ENCODE data around the gene IGFL1. TPM values are rescaled to one million over a fixed set of nuclear protein-coding genes. Genes with fewer than 3 reads are reported as not detected.
"Not testable (repeated sequence)": the region's sequence is repeated elsewhere in the genome, so short reads cannot be mapped to it uniquely, and the experiment has no call there.

IGFL1 gene
- total RNA-seq, 1 donor from 2014 or later = 7.9 TPM

- Histone ChIP-seq H3K36me3 (no peaks in the 10 kb centered on the region), H3K4me1 (peaks cover 17% of the 10 kb centered on the region), H3K4me3 (no peak overlapping the region), H3K27me3 (no peaks in the 10 kb centered on the region), H3K9me3 (no peaks in the 10 kb centered on the region), H3K27ac (no peak overlapping the region)
- intact Hi-C loops (cut with DNase I) = no loop called here
- peak in 1 of 2 donors; percentile 89 for DNase-seq (ENCODE audit: extremely low spot score in 2 of 2)
- TF ChIP-seq POLR2AphosphoS5 (IDR thresholded peaks at IDR 0.05; ENCODE audit: insufficient read depth in 1 of 2, low read depth in 1 of 2) (no peak), POLR2A (IDR thresholded peaks at IDR 0.05) (no peak)
- TF ChIP-seq, protein P1, sequence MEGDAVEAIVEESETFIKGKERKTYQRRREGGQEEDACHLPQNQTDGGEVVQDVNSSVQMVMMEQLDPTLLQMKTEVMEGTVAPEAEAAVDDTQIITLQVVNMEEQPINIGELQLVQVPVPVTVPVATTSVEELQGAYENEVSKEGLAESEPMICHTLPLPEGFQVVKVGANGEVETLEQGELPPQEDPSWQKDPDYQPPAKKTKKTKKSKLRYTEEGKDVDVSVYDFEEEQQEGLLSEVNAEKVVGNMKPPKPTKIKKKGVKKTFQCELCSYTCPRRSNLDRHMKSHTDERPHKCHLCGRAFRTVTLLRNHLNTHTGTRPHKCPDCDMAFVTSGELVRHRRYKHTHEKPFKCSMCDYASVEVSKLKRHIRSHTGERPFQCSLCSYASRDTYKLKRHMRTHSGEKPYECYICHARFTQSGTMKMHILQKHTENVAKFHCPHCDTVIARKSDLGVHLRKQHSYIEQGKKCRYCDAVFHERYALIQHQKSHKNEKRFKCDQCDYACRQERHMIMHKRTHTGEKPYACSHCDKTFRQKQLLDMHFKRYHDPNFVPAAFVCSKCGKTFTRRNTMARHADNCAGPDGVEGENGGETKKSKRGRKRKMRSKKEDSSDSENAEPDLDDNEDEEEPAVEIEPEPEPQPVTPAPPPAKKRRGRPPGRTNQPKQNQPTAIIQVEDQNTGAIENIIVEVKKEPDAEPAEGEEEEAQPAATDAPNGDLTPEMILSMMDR (IDR thresholded peaks at IDR 0.05) = no peak
Observed at GRCh38 chr19:46220038-46220615, 9.4 kb upstream of the IGFL1 start.

- no peak for TF ChIP-seq POLR2A (IDR thresholded peaks at IDR 0.05)
- TF ChIP-seq, protein P1 (IDR thresholded peaks at IDR 0.05) = no peak
- TF ChIP-seq POLR2AphosphoS5 (IDR thresholded peaks at IDR 0.05; ENCODE audit: insufficient read depth in 1 of 2, low read depth in 1 of 2) = no peak
- Histone ChIP-seq H3K27ac (no peak overlapping the region), H3K4me1 (peaks cover 17% of the 10 kb centered on the region), H3K9me3 (no peaks in the 10 kb centered on the region), H3K27me3 (no peaks in the 10 kb centered on the region), H3K36me3 (no peaks in the 10 kb centered on the region), H3K4me3 (no peak overlapping the region)
- intact Hi-C loops (cut with DNase I) = no loop called here
- peak in 1 of 2 donors; percentile 82 for DNase-seq (ENCODE audit: extremely low spot score in 2 of 2)
Observed at GRCh38 chr19:46221152-46221551, 8.4 kb upstream of the IGFL1 start.

DNA sequence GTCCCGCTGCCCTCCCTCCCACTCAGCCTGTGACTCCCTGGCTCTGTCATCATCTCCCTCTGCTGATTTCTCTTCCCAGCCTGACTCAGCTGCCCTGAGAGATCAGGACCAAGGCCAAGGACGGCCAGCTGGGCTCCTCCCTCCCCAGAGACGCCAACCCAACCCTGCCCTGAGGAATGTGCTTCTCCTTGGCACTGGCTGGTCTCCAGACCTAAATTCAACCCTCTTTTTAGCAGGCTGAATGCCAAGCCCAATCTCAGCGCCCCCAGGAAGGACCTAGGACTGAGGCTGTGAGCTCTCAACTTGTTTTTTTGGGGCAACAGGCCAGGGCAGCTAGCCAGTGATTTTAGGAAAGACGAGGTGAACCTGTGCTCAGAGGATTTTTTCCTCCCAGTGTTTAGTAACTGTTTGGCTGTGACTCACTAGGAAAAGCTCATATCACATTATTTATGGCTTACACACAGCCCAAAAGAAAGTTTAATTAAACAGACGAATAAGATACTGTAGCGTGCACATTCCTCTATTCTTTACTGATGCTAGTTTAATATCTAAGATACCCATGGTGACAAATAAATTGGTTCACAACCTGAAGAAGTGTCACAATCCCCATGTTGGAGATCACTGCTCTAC is 7.4 kb upstream of the IGFL1 start:
- H3K27ac ChIP-seq = no peak overlapping the region
- peak in 1 of 2 donors; percentile 67 for TF ChIP-seq POLR2AphosphoS5 (IDR thresholded peaks at IDR 0.05; ENCODE audit: insufficient read depth in 1 of 2, low read depth in 1 of 2)
- TF ChIP-seq, protein P1 (IDR thresholded peaks at IDR 0.05) = no peak
- TF ChIP-seq POLR2A (IDR thresholded peaks at IDR 0.05) = no peak
- H3K4me1 ChIP-seq = peaks cover 23% of the 10 kb centered on the region
- H3K36me3 ChIP-seq = no peaks in the 10 kb centered on the region
- no peaks in the 10 kb centered on the region for H3K27me3 ChIP-seq
- no peak overlapping the region for H3K4me3 ChIP-seq
- peak in 1 of 2 donors; percentile 96 for DNase-seq (ENCODE audit: extremely low spot score in 2 of 2)
- H3K9me3 ChIP-seq = no peaks in the 10 kb centered on the region
- intact Hi-C loops (cut with DNase I) = no loop called here

DNA sequence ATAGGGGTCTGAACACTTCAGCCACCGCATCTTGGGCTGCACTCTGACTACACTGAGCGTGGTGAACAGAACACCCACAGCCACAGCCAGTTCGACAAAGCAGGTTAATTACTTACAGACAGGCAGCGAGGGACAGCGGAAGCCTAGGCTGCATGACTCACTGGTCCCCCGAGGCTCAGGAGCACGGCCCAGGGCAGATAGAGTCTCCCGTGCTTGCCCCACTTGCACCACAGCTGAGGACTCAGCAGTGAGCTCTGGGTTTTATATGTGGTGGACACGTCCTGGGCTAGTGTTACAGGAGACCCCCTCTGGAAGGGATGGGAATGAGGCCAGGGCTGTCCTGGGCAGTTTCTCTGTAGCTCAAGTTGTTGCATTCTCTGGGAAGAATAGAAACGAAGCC is 5.8 kb upstream of the IGFL1 start:
- H3K4me3 ChIP-seq; H3K9me3 ChIP-seq; H3K27me3 ChIP-seq; intact Hi-C loops (cut with DNase I); H3K36me3 ChIP-seq; H3K27ac ChIP-seq: not testable (repeated sequence)
- H3K4me1 ChIP-seq = peaks cover 23% of the 10 kb centered on the region
- DNase-seq (ENCODE audit: extremely low spot score in 2 of 2) = peak in 1 of 2 donors; percentile 32

DNA sequence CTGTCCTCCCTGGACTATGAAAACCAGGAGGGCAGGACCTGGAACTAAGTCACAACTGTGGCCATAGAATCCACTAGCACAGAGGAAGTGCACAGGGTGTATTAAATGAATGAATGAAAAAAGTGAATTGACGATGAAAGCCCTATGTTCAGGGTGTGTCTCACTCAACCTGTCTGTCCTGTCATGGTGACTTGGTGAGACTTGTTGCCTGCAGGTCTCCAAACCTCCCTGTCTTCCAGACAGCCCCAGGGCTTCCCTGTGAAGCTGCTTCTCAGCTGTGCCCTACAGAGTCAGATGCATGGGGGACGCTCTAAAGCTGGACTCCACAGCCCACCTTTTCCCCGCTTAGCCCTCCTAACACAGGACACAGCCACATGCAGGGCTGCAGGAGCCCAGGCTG is 4.8 kb upstream of the IGFL1 start:
- no peaks in the 10 kb centered on the region for H3K9me3 ChIP-seq
- TF ChIP-seq, protein P1 (IDR thresholded peaks at IDR 0.05) = no peak
- TF ChIP-seq POLR2AphosphoS5 (IDR thresholded peaks at IDR 0.05; ENCODE audit: insufficient read depth in 1 of 2, low read depth in 1 of 2) (peak in 1 of 2 donors; percentile 25), POLR2A (IDR thresholded peaks at IDR 0.05) (no peak)
- no peaks in the 10 kb centered on the region for H3K36me3 ChIP-seq
- intact Hi-C loops (cut with DNase I) = no loop called here
- H3K27me3 ChIP-seq = no peaks in the 10 kb centered on the region
- no peak overlapping the region for H3K27ac ChIP-seq
- peak in 1 of 2 donors; percentile 64 for DNase-seq (ENCODE audit: extremely low spot score in 2 of 2)
- H3K4me1 ChIP-seq = peaks cover 23% of the 10 kb centered on the region
- no peak overlapping the region for H3K4me3 ChIP-seq

All from vagina (tissue), 2 donors.